Ectodermal cell (in vitro differentiated cells): ENCODE data around the gene ATP5MG.
A peak's percentile ranks its signal among the peaks of the same experiment; 100 is the strongest.
"Not testable (repeated sequence)": the region's sequence is repeated elsewhere in the genome, so short reads cannot be mapped to it uniquely, and the experiment has no call there.

Source experiments
- H3K27ac ChIP-seq: 2 replicates; pipeline ENCODE4 v1.7.0; 2013; ENCODE audit warnings: mild to moderate bottlenecking, low read depth, low read length; ENCODE audit not compliant: insufficient read depth, poor library complexity, severe bottlenecking
- H3K27me3 ChIP-seq: 2 replicates; pipeline ENCODE4 v1.7.0; 2013; ENCODE audit warnings: mild to moderate bottlenecking, low read length; ENCODE audit not compliant: insufficient read depth, control insufficient read depth, poor library complexity, severe bottlenecking
- H3K36me3 ChIP-seq: one replicate; pipeline ENCODE4 v1.7.0; 2013; ENCODE audit warnings: low read length; ENCODE audit not compliant: control insufficient read depth, insufficient read depth
- H3K4me1 ChIP-seq: one replicate; pipeline ENCODE4 v1.7.0; 2013; ENCODE audit warnings: low read length; ENCODE audit not compliant: control insufficient read depth, insufficient read depth
- H3K4me3 ChIP-seq: 2 replicates; pipeline ENCODE4 v1.7.0; 2013; ENCODE audit warnings: low read depth, low read length, control low read depth; ENCODE audit not compliant: insufficient read depth
- H3K9me3 ChIP-seq: 2 replicates; pipeline ENCODE4 v1.7.0; 2013; ENCODE audit warnings: mild to moderate bottlenecking, low read length, moderate library complexity; ENCODE audit not compliant: control insufficient read depth
- WGBS, 2 experiments: methylation state at CpG; one replicate each; pipeline ENCODE4 v1.1.7; 2013; ENCODE audit warnings: missing lambda C conversion rate in 2 of 2; 5-methylcytosine and 5-hydroxymethylcytosine counted together

Gene ATP5MG

DNA sequence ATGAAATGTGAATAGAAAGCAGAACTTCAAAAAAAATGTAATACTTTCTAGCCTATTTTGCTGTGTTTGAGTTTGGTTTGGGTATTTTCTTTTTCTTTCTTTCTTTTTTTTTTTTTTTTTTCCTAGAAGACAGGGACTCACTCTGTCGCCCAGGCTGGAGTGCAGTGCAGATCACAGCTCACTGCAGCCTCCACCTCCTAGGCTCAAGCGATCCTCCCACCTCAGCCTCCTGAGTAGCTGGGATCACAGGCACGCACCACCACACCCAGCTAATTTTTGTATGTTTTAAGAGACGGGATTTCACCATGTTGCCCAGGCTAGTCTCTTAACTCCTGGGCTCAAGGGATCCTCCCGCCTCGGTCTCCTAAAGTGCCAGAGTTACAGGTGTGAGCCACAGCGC lies 1.2 kb downstream of the ATP5MG start:
- Histone ChIP-seq H3K4me3 (peak overlapping the region; percentile 83), H3K36me3 (peaks cover 15% of the 10 kb centered on the region)
- H3K27ac ChIP-seq, H3K9me3 ChIP-seq, H3K27me3 ChIP-seq, H3K4me1 ChIP-seq: not testable (repeated sequence)
- 87 to 90% methylated on average over 7 of the region's 7 CpGs for WGBS, 2 experiments

DNA sequence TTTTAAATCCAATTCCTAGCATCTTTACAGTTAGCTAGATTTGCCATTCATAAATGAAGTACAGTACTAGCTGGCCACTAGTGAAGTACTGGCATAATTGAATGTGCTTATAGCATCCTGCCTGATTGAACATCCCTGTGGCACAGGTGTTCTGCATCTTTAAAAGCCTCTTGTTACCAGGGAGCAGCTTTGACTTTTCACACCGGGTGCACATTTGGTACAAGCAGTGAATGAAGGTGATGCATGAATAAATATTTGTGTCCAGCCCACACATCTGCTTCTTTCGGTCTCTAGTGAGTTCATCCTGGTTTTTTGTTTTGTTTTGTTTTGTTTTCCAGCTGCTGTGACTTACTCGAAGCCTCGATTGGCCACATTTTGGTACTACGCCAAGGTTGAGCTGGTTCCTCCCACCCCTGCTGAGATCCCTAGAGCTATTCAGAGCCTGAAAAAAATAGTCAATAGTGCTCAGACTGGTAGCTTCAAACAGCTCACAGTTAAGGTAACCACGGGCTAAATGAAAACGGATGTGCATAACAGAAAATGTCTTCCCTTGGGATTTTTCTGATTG lies 5.3 kb downstream of the ATP5MG start:
- 94 to 96% methylated on average over 7 of the region's 7 CpGs for WGBS, 2 experiments
- Histone ChIP-seq H3K4me3 (no peak overlapping the region), H3K27ac (no peak overlapping the region), H3K27me3 (no peaks in the 10 kb centered on the region), H3K4me1 (no peaks in the 10 kb centered on the region), H3K36me3 (peaks cover 17% of the 10 kb centered on the region), H3K9me3 (no peaks in the 10 kb centered on the region)

DNA sequence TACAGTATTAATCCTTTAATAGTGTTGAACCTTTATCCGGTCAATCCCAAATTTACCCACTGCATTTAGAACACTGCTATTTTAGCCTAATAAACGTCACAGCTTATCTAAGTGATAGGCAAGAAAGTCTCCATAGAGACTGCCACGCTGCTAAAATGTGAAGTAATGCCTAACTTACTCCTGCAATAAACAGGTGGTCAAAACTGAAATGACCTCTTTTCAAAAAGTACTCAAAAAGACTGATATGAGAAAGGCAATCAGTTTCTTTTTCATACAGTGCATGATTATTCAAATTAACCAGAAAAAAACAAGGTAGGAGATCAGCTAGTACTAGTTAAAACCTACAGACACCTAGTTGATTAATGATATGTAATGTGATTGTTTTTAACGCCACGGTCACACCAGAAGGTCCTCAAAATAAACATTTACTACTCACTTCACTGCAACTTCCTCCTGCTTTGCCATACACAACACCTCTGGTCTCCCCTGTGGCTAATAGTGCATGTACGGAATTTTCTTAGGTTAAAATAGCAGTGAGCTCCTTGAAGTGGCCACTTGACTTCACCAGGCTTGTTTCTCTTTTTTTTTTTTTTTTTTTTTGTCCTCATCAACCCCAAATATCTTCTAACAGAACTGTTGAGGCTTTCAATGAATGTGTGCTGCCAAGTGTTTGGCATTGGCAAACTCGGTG lies 8.8 kb downstream of the ATP5MG start:
- 89 to 95% methylated on average over 7 of the region's 7 CpGs for WGBS, 2 experiments
- Histone ChIP-seq H3K36me3 (peaks cover 17% of the 10 kb centered on the region), H3K9me3 (no peaks in the 10 kb centered on the region), H3K4me1 (no peaks in the 10 kb centered on the region), H3K4me3 (no peak overlapping the region), H3K27me3 (no peaks in the 10 kb centered on the region), H3K27ac (no peak overlapping the region)

DNA sequence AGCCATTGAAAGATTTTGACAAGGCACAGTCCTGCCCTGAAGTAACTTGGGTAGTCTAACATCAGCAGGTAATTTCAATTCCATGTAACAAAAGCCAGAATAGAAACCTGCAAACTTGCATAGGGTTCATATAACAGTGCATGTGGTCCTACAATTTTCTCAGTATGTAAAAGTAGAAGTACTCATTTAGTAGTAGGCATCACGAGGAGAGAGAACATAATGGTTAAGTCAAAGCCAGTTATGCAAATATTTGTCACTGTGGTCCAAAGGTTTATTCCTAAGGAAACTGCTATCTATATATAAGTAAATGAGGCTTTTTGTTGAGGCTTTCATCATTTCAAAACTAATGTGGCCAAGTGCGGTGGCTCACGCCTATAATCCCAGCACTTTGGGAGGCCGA lies 10.1 kb downstream of the ATP5MG start:
- WGBS, 2 experiments, result 91 to 94% methylated on average over 4 of the region's 4 CpGs
- H3K27ac ChIP-seq, result no peak overlapping the region
- peaks cover 13% of the 10 kb centered on the region for H3K36me3 ChIP-seq
- no peaks in the 10 kb centered on the region for H3K27me3 ChIP-seq
- no peak overlapping the region for H3K4me3 ChIP-seq
- H3K4me1 ChIP-seq, result no peaks in the 10 kb centered on the region
- H3K9me3 ChIP-seq, result no peaks in the 10 kb centered on the region

DNA sequence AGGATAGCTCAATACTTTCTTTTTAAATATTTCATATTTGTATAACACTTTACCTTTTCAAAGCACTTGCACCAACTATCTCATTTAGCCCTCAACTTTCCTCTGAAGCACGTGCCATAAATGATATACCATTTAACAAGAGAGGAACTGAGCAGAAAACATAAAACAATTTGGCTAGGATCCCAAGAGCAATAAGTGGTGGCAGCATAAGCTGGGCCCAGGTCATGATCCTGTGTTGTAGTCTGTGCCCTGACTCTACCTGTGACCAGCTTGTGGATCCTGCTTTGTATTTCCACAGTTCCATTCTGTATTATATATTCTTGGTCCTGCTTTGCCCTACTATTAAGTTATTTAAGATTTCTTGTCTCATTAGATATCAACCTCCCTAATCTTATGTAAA lies 11.5 kb downstream of the ATP5MG start:
- Histone ChIP-seq H3K4me1 (no peaks in the 10 kb centered on the region), H3K27me3 (no peaks in the 10 kb centered on the region), H3K4me3 (no peak overlapping the region), H3K9me3 (no peaks in the 10 kb centered on the region), H3K27ac (no peak overlapping the region), H3K36me3 (no peaks in the 10 kb centered on the region)
- WGBS, 2 experiments, result 93 to 100% methylated on average over 1 of the region's 1 CpG

DNA sequence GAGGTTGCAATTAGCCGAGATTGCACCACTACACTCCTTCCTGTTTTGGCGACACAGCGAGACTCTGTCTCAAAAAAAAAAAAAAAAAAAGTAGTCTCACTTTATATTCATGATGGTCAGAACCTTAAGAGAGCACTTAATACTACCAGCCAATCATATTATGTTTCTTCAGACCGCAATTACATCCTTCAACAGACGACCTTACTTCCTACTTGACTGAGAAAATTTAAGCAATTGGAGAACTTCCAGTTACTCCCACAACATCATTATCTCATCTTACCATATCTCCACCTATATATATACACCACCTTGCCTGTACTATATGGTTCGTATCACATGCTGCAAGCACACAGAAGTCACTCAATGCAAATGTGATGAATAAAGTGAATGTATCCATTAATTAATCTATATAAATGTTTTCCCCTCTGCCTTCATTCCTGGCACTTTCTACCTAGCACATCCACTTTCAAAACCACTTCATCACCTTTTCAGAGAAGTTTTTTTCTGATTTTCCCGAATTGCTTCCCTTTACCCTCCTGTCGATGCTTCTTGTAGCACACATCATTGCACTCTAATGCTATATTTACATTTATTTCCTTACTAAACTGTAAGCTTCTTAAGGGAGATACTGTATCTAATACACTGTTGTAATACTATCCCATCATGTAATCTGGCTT lies 13.8 kb downstream of the ATP5MG start:
- Histone ChIP-seq H3K27ac (no peak overlapping the region), H3K36me3 (no peaks in the 10 kb centered on the region), H3K4me1 (no peaks in the 10 kb centered on the region), H3K4me3 (no peak overlapping the region), H3K9me3 (no peaks in the 10 kb centered on the region), H3K27me3 (no peaks in the 10 kb centered on the region)
- WGBS, 2 experiments, result 85 to 86% methylated on average over 8 of the region's 8 CpGs

DNA sequence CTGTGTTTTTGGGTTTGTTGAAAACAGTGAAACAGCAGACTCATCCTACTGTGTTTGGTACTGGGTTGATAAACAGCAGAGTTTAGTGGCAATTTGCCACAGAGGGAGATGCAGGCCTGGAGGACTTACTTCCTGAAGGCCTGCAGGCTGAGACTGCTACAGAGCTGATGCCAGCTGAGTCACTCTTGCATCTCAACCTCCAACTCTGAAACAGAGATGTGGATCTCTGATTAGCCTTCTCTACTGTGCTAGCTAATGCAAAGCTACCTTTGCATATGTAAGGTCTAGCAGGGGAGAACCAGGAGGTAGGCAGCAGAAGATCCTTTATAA lies 14.3 kb downstream of the ATP5MG start:
- Histone ChIP-seq H3K27me3 (no peaks in the 10 kb centered on the region), H3K4me3 (no peak overlapping the region), H3K27ac (no peak overlapping the region), H3K9me3 (no peaks in the 10 kb centered on the region), H3K36me3 (no peaks in the 10 kb centered on the region), H3K4me1 (no peaks in the 10 kb centered on the region)

DNA sequence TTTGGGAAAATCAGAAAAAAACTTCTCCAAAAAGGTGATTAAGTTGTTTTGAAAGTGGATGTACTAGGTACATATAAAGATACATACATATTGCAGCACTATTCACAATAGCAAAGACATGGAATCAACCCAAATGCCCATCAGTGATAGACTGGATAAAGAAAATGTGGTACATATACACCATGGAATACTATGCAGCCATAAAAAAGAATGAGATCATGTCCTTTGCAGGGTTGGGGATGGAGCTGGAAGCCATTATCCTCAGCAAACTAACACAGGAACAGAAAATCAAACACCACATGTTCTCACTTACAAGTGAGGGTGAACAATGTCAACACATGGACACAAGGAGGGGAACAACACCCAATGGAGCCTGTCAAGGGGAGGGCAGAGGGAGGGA lies 15.5 kb downstream of the ATP5MG start:
- not testable (repeated sequence) for H3K27me3 ChIP-seq, H3K36me3 ChIP-seq, H3K4me3 ChIP-seq, H3K4me1 ChIP-seq, H3K9me3 ChIP-seq, H3K27ac ChIP-seq

DNA sequence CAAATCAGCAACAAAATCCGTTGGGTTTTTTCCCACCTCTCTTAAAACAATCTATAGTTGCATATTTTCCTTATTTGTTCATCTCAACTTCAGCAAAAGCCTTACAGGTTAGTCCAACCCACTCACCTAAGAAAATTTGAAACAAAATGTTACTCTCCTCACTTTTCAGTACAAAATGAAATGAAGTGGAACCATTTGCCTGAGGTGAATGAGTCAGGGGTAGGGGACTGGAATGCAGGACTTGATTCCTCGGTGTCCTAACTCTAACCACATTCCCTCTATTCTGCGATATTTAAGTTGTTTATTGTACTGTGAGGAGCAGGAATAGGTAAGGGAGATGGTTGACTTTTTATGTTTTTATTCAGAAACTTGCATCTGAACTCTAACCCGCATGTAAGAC lies 16.4 kb downstream of the ATP5MG start:
- Histone ChIP-seq H3K4me3 (no peak overlapping the region), H3K4me1 (no peaks in the 10 kb centered on the region), H3K9me3 (no peaks in the 10 kb centered on the region), H3K27me3 (no peaks in the 10 kb centered on the region), H3K27ac (no peak overlapping the region), H3K36me3 (no peaks in the 10 kb centered on the region)
- WGBS, 2 experiments, result 66 to 81% methylated on average over 2 to 4 of the region's 4 CpGs

DNA sequence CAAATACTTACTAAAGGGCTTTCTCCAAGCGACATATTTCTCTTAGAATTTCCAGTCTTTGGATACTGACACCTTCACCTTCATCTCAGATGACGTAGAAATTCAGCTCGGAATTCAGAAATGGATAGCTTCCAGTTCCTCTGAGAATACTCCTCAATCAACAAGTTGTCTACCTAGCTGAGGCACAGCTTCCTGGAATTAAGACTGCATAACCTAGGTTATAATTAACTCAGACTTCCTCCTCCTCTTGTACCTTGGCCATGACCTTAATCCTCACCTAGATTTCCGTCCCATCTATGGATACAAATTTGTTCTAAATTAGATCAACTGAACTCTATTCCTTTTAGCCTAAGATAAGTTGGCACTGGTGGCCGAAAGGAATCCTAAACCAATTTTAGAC lies 17.4 kb downstream of the ATP5MG start:
- Histone ChIP-seq H3K36me3 (no peaks in the 10 kb centered on the region), H3K4me1 (no peaks in the 10 kb centered on the region), H3K4me3 (no peak overlapping the region), H3K27ac (no peak overlapping the region), H3K9me3 (no peaks in the 10 kb centered on the region), H3K27me3 (no peaks in the 10 kb centered on the region)
- WGBS, 2 experiments, result 91 to 93% methylated on average over 5 of the region's 5 CpGs
